Measurements from ENCODE around the gene CAP2.

GRCh38 chr6:17589406-17590096 is 196.2 kb downstream of the CAP2 start:
- TF ChIP-seq POLR2AphosphoS5 (IDR thresholded peaks at IDR 0.05), result no peak
- TF ChIP-seq, protein P1, sequence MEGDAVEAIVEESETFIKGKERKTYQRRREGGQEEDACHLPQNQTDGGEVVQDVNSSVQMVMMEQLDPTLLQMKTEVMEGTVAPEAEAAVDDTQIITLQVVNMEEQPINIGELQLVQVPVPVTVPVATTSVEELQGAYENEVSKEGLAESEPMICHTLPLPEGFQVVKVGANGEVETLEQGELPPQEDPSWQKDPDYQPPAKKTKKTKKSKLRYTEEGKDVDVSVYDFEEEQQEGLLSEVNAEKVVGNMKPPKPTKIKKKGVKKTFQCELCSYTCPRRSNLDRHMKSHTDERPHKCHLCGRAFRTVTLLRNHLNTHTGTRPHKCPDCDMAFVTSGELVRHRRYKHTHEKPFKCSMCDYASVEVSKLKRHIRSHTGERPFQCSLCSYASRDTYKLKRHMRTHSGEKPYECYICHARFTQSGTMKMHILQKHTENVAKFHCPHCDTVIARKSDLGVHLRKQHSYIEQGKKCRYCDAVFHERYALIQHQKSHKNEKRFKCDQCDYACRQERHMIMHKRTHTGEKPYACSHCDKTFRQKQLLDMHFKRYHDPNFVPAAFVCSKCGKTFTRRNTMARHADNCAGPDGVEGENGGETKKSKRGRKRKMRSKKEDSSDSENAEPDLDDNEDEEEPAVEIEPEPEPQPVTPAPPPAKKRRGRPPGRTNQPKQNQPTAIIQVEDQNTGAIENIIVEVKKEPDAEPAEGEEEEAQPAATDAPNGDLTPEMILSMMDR (IDR thresholded peaks at IDR 0.05), result no peak
